BJ (cell line): Measurements from ENCODE around the gene HDAC11. TPM values are rescaled to one million over a fixed set of nuclear protein-coding genes. Genes with fewer than 3 reads are reported as not detected.

ENCODE experiments used
- CTCF ChIA-PET: fragments of 350-600 bp; formaldehyde crosslinking; extraction: SDS; loops from one replicate; lab custom pipeline; 2021; ENCODE audit warnings: antibody characterized with exemption, inconsistent platforms; lab: Yijun Ruan, JAX
- POLR2A ChIA-PET: fragments of 300-600 bp; sonication (Branson Sonifier 250); formaldehyde crosslinking; extraction: SDS; loops from one replicate; lab custom pipeline; 2021; ENCODE audit warnings: antibody characterized with exemption; lab: Charles Lee
- DNase-seq: peaks from one replicate; pipeline ENCODE4 v3.0.0-alpha.2; 2011; ENCODE audit warnings: low read depth
- H3K27me3 ChIP-seq: 2 replicates; pipeline ENCODE4 v1.6.0; 2011; ENCODE audit warnings: low read length; ENCODE audit not compliant: control insufficient read depth, insufficient read depth
- H3K36me3 ChIP-seq: 2 replicates; pipeline ENCODE4 v1.5.1; 2011; ENCODE audit warnings: low read length; ENCODE audit not compliant: control insufficient read depth, insufficient read depth
- H3K4me3 ChIP-seq: 2 replicates; pipeline ENCODE4 v1.5.1; 2011; ENCODE audit warnings: low read depth, mild to moderate bottlenecking, control low read depth, low read length
- CTCF ChIP-seq: IDR thresholded peaks from 2 replicates; pipeline ENCODE4 v1.5.1; 2011; ENCODE audit warnings: low read depth, mild to moderate bottlenecking, control low read depth, inconsistent platforms, low read length, moderate library complexity; ENCODE audit not compliant: insufficient read depth
- polyA plus RNA-seq: library from polyadenylated mRNA; depleted of rRNA; stranded (reverse); fragments of >200 nt; gene quantifications from 2 replicates; pipeline ENCODE4 v1.2.3, GENCODE V29; 2011

HDAC11 gene
- polyA plus RNA-seq, 1 experiment, result 16.0 TPM

GRCh38 chr3:13492048-13492447 lies 11.9 kb downstream of the HDAC11 start:
- no peak for TF ChIP-seq CTCF
- CTCF ChIA-PET, result interaction anchor here (0.9 to 4.4 kb wide), 3 partner anchors 8 to 158 kb away, joined by 3 to 50 read pairs (median 5); no protein-coding TSS in a partner anchor
- POLR2A ChIA-PET, result no interaction called here
- Histone ChIP-seq H3K36me3 (no peaks in the 10 kb centered on the region; the same call in 1 of the 2 replicates), H3K27me3 (no peaks in the 10 kb centered on the region), H3K4me3 (no peak overlapping the region)
- DNase-seq, result no peak

GRCh38 chr3:13492976-13493866 lies 13.1 kb downstream of the HDAC11 start:
- H3K4me3 ChIP-seq, result no peak overlapping the region
- POLR2A ChIA-PET, result no interaction called here
- CTCF ChIA-PET, result interaction anchor here (0.9 to 11.9 kb wide), 3 partner anchors 23 to 158 kb away, joined by 3 to 655 read pairs (median 50); no protein-coding TSS in a partner anchor
- DNase-seq, result no peak
- no peak for TF ChIP-seq CTCF
- H3K36me3 ChIP-seq, result no peaks in the 10 kb centered on the region; the same call in 1 of the 2 replicates
- H3K27me3 ChIP-seq, result no peaks in the 10 kb centered on the region

GRCh38 chr3:13493867-13494441 lies 13.8 kb downstream of the HDAC11 start:
- Histone ChIP-seq H3K36me3 (peaks cover 1% of the 10 kb centered on the region; the same call in 1 of the 2 replicates), H3K27me3 (no peaks in the 10 kb centered on the region), H3K4me3 (no peak overlapping the region)
- POLR2A ChIA-PET, result no interaction called here
- CTCF ChIA-PET, result interaction anchor here (0.6 to 11.9 kb wide), 13 partner anchors 9 to 402 kb away, joined by 3 to 655 read pairs (median 5); partner anchors contain the start of gene HDAC11
- TF ChIP-seq CTCF, result no peak
- no peak for DNase-seq

GRCh38 chr3:13494463-13495350 lies 14.6 kb downstream of the HDAC11 start:
- H3K27me3 ChIP-seq, result no peaks in the 10 kb centered on the region
- no peak for DNase-seq
- no peak overlapping the region for H3K4me3 ChIP-seq
- POLR2A ChIA-PET, result no interaction called here
- peaks cover 1% of the 10 kb centered on the region; the same call in 1 of the 2 replicates for H3K36me3 ChIP-seq
- CTCF ChIA-PET, result interaction anchor here (0.6 to 11.9 kb wide), 26 partner anchors 9 to 403 kb away, joined by 3 to 655 read pairs (median 6); partner anchors contain the start of genes FBLN2 and HDAC11
- TF ChIP-seq CTCF, result peak; percentile 78
